Astrocyte (in vitro differentiated cells and primary cell): ENCODE measurements around the gene RPS6KA2.

Source experiments
- EZH2 ChIP-seq: IDR thresholded peaks from 2 replicates; pipeline ENCODE4 v1.6.1; 2012; ENCODE audit warnings: mild to moderate bottlenecking, low read length, inconsistent platforms; ENCODE audit not compliant: insufficient read depth
- TF ChIP-seq, protein P1 (sequence below): IDR thresholded peaks from 2 replicates; pipeline ENCODE4 v1.5.1; 2011; ENCODE audit warnings: low read depth, mild to moderate bottlenecking, inconsistent platforms, low read length, moderate library complexity; ENCODE audit not compliant: insufficient read depth

DNA sequence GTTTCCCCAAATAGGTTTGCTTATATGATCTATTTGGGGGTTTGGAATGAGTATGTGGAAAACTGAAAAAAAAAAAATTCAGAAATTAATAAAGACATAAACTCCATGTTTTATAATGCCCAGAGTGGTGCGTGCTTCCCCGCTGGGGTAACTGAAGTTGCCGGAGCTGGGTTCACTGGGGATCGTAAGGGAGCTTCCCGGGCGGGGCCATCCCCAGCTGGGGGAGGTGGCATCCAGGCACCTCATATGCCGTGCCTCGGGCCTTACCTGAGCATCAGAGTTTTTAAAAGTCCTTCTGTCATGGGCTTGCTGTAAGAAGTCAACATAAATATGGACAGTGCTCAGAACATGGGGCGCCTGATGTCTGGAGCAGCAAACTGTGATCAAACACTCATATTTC, 22.7 kb downstream of the RPS6KA2 start:
- TF ChIP-seq, protein P1, sequence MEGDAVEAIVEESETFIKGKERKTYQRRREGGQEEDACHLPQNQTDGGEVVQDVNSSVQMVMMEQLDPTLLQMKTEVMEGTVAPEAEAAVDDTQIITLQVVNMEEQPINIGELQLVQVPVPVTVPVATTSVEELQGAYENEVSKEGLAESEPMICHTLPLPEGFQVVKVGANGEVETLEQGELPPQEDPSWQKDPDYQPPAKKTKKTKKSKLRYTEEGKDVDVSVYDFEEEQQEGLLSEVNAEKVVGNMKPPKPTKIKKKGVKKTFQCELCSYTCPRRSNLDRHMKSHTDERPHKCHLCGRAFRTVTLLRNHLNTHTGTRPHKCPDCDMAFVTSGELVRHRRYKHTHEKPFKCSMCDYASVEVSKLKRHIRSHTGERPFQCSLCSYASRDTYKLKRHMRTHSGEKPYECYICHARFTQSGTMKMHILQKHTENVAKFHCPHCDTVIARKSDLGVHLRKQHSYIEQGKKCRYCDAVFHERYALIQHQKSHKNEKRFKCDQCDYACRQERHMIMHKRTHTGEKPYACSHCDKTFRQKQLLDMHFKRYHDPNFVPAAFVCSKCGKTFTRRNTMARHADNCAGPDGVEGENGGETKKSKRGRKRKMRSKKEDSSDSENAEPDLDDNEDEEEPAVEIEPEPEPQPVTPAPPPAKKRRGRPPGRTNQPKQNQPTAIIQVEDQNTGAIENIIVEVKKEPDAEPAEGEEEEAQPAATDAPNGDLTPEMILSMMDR = no peak
- TF ChIP-seq EZH2 = no peak
